Activated naive CD8-positive, alpha-beta T cell treated with anti-CD3 and anti-CD28 coated beads, Interleukin-2, amount 10 ng/mL, durations not matched to agents 7 days and 5 days (primary cell): ENCODE results near the gene AGER. TPM values are rescaled to one million over a fixed set of nuclear protein-coding genes. Genes with fewer than 3 reads are reported as not detected.

ENCODE experiments used
- ATAC-seq: fragments of 150-1000 bp; cut with Tn5 transposase; one replicate; pipeline ENCODE4 v1.10.0; 2021; ENCODE audit warnings: low read depth, moderate library complexity
- POLR2A ChIA-PET: fragments of 350-600 bp; sonication (Branson Sonifier 250); formaldehyde crosslinking; loops from one replicate; lab custom pipeline; 2021; ENCODE audit warnings: antibody characterized with exemption; lab: Charles Lee
- DNase-seq: peaks from one replicate; pipeline ENCODE4 v3.0.0; 2021
- H3K27ac Mint-ChIP-seq: one replicate; pipeline ENCODE4 v1.8.0; 2022; ENCODE audit warnings: mild to moderate bottlenecking, mixed read lengths
- H3K27me3 Mint-ChIP-seq: one replicate; pipeline ENCODE4 v1.8.0; 2022; ENCODE audit warnings: mild to moderate bottlenecking, moderate library complexity, mixed read lengths
- H3K36me3 Mint-ChIP-seq: one replicate; pipeline ENCODE4 v1.8.0; 2021; ENCODE audit warnings: mild to moderate bottlenecking, mixed read lengths
- H3K4me1 Mint-ChIP-seq: one replicate; pipeline ENCODE4 v1.8.0; 2021; ENCODE audit warnings: mixed read lengths
- H3K4me3 Mint-ChIP-seq: one replicate; pipeline ENCODE4 v1.8.0; 2022; ENCODE audit warnings: mild to moderate bottlenecking, moderate library complexity, mixed read lengths
- H3K9me3 Mint-ChIP-seq: one replicate; pipeline ENCODE4 v1.8.0; 2021; ENCODE audit warnings: mixed read lengths
- total RNA-seq, 2 experiments: library from RNA; stranded (reverse); gene quantifications; one replicate each; pipeline ENCODE4 v1.2.3, GENCODE V29; 2021

Gene AGER
- total RNA-seq, 2 experiments from 2014 or later: 47.4 to 52.3 TPM

GRCh38 chr6:32178547-32179440 is 5.3 kb downstream of the AGER start:
- no peak for ATAC-seq
- peaks cover 18% of the 10 kb centered on the region for H3K36me3 Mint-ChIP-seq
- H3K27ac Mint-ChIP-seq: peak overlapping the region; percentile 98

GRCh38 chr6:32177788-32178546 is 6.1 kb downstream of the AGER start, which contains the start of gene RNF5:
Gene RNF5 (plus strand): TSS chr6:32178405. CDS start chr6:32178512, 107 bp downstream.
- H3K4me3 Mint-ChIP-seq: peak within 1 kb of the TSS; percentile 97
- ATAC-seq: peak; percentile 89
- POLR2A ChIA-PET: interaction anchor here (1.2 to 5.3 kb wide), 9 partner anchors 9 to 206 kb away, joined by 3 to 61 read pairs (median 7); partner anchors contain the start of genes ATF6B, DXO, FKBPL and GPSM3
- DNase-seq: peak; percentile 82
- H3K9me3 Mint-ChIP-seq: no peaks in the 10 kb centered on the region
- H3K4me1 Mint-ChIP-seq: peaks cover 52% of the 10 kb centered on the region
- no peaks in the 10 kb centered on the region for H3K27me3 Mint-ChIP-seq
- H3K27ac Mint-ChIP-seq: peak within 1 kb of the TSS; percentile 98
- peaks cover 18% of the 10 kb centered on the region for H3K36me3 Mint-ChIP-seq

More at GRCh38 chr6:32178547-32179440, 5.3 kb downstream of the AGER start:
- Mint-ChIP-seq H3K9me3 (no peaks in the 10 kb centered on the region), H3K27me3 (no peaks in the 10 kb centered on the region), H3K4me3 (peak overlapping the region; percentile 97), H3K4me1 (peaks cover 44% of the 10 kb centered on the region)
- POLR2A ChIA-PET: interaction anchor here (0.6 to 5.3 kb wide), 6 partner anchors 8 to 793 kb away, joined by 3 to 61 read pairs (median 3); partner anchors contain the start of genes GPSM3 and PBX2
- no peak for DNase-seq

DNA sequence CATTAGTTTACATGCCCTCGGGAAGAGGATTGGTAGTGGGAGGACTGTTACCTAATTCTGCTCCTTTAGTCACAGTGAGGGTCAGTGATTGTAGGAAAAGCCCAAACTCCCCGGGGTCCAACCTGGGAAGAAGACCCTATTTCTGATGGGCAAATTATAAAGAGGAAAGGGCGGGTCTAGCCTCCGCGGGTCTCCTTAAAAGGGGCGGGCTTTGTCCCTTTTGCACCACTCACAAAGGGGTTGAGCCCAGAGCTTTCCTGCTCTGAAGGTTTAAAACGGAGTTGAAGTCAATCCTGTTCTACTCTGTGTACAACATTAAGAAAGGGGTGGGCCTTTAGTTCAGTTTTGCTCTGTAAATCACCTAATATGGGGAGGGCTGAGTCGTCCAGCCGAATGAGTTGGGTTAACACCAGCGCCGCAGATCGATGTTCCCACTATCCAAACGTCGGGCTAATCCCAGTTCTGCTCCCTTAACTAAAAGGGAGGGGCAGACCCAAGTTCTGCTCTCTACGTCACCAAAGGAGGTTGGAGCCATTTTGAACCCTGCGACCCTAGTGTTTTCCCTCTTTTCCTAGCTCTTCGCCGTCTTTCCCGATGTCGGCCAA is 6.8 kb downstream of the AGER start:
- Mint-ChIP-seq H3K9me3 (no peaks in the 10 kb centered on the region), H3K36me3 (peaks cover 18% of the 10 kb centered on the region), H3K27me3 (no peaks in the 10 kb centered on the region), H3K27ac (peak overlapping the region; percentile 98), H3K4me3 (peak overlapping the region; percentile 97), H3K4me1 (peaks cover 54% of the 10 kb centered on the region)
- ATAC-seq (peak; percentile 1), DNase-seq (no peak)
- POLR2A ChIA-PET: interaction anchor here (1.2 to 2.6 kb wide), 7 partner anchors 13 to 206 kb away, joined by 3 to 20 read pairs (median 7); partner anchors contain the start of genes ATF6B, DXO, FKBPL and GPSM3

- no peaks in the 10 kb centered on the region for H3K27me3 Mint-ChIP-seq
- H3K4me1 Mint-ChIP-seq: peaks cover 54% of the 10 kb centered on the region
- DNase-seq: no peak
- peaks cover 18% of the 10 kb centered on the region for H3K36me3 Mint-ChIP-seq
- peak overlapping the region; percentile 98 for H3K27ac Mint-ChIP-seq
- no peaks in the 10 kb centered on the region for H3K9me3 Mint-ChIP-seq
- no peak for ATAC-seq
- POLR2A ChIA-PET: interaction anchor here (0.8 to 2.6 kb wide), 7 partner anchors 14 to 205 kb away, joined by 3 to 20 read pairs (median 7); partner anchors contain the start of genes ATF6B, DXO, FKBPL and GPSM3
- peak overlapping the region; percentile 97 for H3K4me3 Mint-ChIP-seq
Measured at GRCh38 chr6:32176476-32177182, 7.4 kb downstream of the AGER start.

GRCh38 chr6:32175711-32176475 is 8.2 kb downstream of the AGER start, which contains the start of gene AGPAT1:
Gene AGPAT1 (minus strand): TSS chr6:32176084. CDS start chr6:32171496, 4,588 bp downstream.
- POLR2A ChIA-PET: interaction anchor here (0.8 to 2.6 kb wide), 6 partner anchors 15 to 204 kb away, joined by 3 to 20 read pairs (median 10); partner anchors contain the start of genes ATF6B, DXO, FKBPL and GPSM3

DNA sequence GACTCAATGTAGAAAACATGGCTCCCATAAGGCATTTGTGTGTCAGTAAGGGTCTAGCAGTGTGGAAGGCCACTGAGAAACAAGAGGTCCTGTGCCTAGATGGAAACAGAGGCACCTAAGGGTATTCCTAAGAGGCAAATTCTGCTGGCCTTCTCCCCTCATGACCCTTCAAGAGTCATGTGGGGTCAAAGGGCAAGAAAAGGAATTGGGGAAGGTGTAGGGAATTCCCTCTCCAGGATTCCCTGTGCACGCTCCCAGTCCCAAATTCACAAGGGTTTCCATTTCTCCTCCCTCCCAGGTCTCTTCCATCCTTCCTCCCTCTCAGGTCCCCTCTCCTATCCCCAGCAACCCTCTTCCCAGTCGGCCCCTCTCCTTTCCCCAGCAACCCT is 8.7 kb downstream of the AGER start:
- H3K4me1 Mint-ChIP-seq: peaks cover 50% of the 10 kb centered on the region
- no peaks in the 10 kb centered on the region for H3K9me3 Mint-ChIP-seq
- H3K27ac Mint-ChIP-seq: peak overlapping the region; percentile 83
- H3K4me3 Mint-ChIP-seq: peak overlapping the region; percentile 97
- DNase-seq (no peak), ATAC-seq (no peak)
- peaks cover 17% of the 10 kb centered on the region for H3K36me3 Mint-ChIP-seq
- H3K27me3 Mint-ChIP-seq: no peaks in the 10 kb centered on the region
- POLR2A ChIA-PET: no interaction called here

More at GRCh38 chr6:32175711-32176475, 8.2 kb downstream of the AGER start, which contains the start of gene AGPAT1:
- H3K4me3 Mint-ChIP-seq: peak within 1 kb of the TSS; percentile 97
- H3K4me1 Mint-ChIP-seq: peaks cover 54% of the 10 kb centered on the region
- H3K27ac Mint-ChIP-seq: peak within 1 kb of the TSS; percentile 98
- peak; percentile 39 for ATAC-seq
- no peaks in the 10 kb centered on the region for H3K9me3 Mint-ChIP-seq
- no peaks in the 10 kb centered on the region for H3K27me3 Mint-ChIP-seq
- H3K36me3 Mint-ChIP-seq: peaks cover 21% of the 10 kb centered on the region
- DNase-seq: peak; percentile 92

- ATAC-seq: no peak
- Mint-ChIP-seq H3K4me3 (peak overlapping the region; percentile 97), H3K27me3 (no peaks in the 10 kb centered on the region), H3K27ac (no peak overlapping the region), H3K4me1 (peaks cover 46% of the 10 kb centered on the region), H3K36me3 (peaks cover 18% of the 10 kb centered on the region), H3K9me3 (no peaks in the 10 kb centered on the region)
- DNase-seq: no peak
- POLR2A ChIA-PET: interaction anchor here (1.0 to 2.6 kb wide), 2 partner anchors 17 to 21 kb away, joined by 3 to 6 read pairs; no protein-coding TSS in a partner anchor
Measured at GRCh38 chr6:32174416-32174815, 9.6 kb downstream of the AGER start.

- DNase-seq: no peak
- POLR2A ChIA-PET: interaction anchor here (1.0 to 2.6 kb wide), 2 partner anchors 18 to 22 kb away, joined by 3 to 6 read pairs; no protein-coding TSS in a partner anchor
Measured at GRCh38 chr6:32173051-32173727, 10.9 kb downstream of the AGER start.

GRCh38 chr6:32171234-32171633 is 12.8 kb downstream of the AGER start:
- no peak for DNase-seq
- Mint-ChIP-seq H3K9me3 (no peaks in the 10 kb centered on the region), H3K4me1 (peaks cover 25% of the 10 kb centered on the region), H3K27me3 (no peaks in the 10 kb centered on the region), H3K4me3 (no peak overlapping the region), H3K27ac (no peak overlapping the region), H3K36me3 (peaks cover 17% of the 10 kb centered on the region)
- no peak for ATAC-seq
- POLR2A ChIA-PET: interaction anchor here (1.4 kb wide), 1 partner anchor 24 kb away, joined by 4 read pairs; no protein-coding TSS in a partner anchor

More at GRCh38 chr6:32173051-32173727, 10.9 kb downstream of the AGER start:
- ATAC-seq: no peak
- peak overlapping the region; percentile 26 for H3K4me3 Mint-ChIP-seq
- no peaks in the 10 kb centered on the region for H3K27me3 Mint-ChIP-seq
- H3K27ac Mint-ChIP-seq: peak overlapping the region; percentile 49
- peaks cover 37% of the 10 kb centered on the region for H3K4me1 Mint-ChIP-seq
- H3K36me3 Mint-ChIP-seq: peaks cover 14% of the 10 kb centered on the region
- no peaks in the 10 kb centered on the region for H3K9me3 Mint-ChIP-seq

DNA sequence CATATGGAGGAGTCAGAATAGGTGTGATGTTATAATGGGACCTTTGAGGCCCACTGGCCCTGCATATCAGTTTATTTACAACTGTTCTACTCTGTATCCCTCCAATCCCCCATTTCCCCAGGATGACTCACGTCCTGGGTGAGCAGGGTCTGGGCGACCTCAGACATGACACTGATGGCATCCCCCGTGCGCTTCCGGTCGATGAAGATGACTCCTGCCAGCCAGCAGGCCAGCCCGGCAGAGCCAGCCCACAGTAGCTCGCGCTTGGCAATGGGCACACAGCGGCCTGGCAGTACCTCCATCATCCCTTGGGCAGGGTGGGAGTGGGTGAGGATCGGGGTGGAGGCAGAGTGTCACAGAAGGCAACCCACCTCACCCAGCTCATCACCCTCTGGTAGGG is 13.8 kb downstream of the AGER start:
- H3K27ac Mint-ChIP-seq: no peak overlapping the region
- POLR2A ChIA-PET: interaction anchor here (1.4 to 1.8 kb wide), 2 partner anchors 20 to 25 kb away, joined by 4 read pairs; partner anchors contain the start of gene PBX2
- H3K4me3 Mint-ChIP-seq: no peak overlapping the region

More for the DNA sequence above, 13.8 kb downstream of the AGER start:
- Mint-ChIP-seq H3K36me3 (peaks cover 20% of the 10 kb centered on the region), H3K27me3 (no peaks in the 10 kb centered on the region), H3K4me1 (peaks cover 21% of the 10 kb centered on the region), H3K9me3 (no peaks in the 10 kb centered on the region)
- DNase-seq (no peak), ATAC-seq (no peak)
